Measurements from ENCODE around the gene ADGRL4.

Gene ADGRL4

DNA sequence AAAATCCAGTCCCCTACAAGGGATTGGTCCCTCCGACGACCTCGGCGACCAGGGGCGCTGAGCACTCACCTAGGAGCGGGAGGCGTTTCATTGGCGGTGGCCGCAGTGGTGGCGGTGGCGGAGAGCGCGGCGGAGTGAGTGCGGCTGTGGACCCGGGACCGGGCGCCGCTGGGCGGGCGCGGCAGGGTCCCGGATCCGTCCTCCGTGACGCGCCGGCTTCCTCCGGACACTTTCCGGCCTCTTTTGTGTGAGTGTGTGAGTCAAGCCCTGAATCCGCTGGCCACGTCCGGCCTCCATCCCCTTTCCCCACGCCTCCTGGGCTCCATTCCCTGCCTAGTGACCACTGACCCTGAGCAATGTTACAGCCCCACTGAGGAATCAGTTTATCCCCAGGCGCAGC is at the start of gene ADGRL4:
Gene ADGRL4, minus strand, starts transcription at position 167 of the 400 bp plus-strand sequence. Its CDS starts 76 bp downstream, at position 91.
- H3K4me3 ChIP-seq (replicated peaks; ENCODE audit: low read depth, low read length): peak within 1 kb of the TSS; percentile 21
- DNase-seq (ENCODE audit: extremely low read depth, low read depth): no peak
- TF ChIP-seq, protein P1, sequence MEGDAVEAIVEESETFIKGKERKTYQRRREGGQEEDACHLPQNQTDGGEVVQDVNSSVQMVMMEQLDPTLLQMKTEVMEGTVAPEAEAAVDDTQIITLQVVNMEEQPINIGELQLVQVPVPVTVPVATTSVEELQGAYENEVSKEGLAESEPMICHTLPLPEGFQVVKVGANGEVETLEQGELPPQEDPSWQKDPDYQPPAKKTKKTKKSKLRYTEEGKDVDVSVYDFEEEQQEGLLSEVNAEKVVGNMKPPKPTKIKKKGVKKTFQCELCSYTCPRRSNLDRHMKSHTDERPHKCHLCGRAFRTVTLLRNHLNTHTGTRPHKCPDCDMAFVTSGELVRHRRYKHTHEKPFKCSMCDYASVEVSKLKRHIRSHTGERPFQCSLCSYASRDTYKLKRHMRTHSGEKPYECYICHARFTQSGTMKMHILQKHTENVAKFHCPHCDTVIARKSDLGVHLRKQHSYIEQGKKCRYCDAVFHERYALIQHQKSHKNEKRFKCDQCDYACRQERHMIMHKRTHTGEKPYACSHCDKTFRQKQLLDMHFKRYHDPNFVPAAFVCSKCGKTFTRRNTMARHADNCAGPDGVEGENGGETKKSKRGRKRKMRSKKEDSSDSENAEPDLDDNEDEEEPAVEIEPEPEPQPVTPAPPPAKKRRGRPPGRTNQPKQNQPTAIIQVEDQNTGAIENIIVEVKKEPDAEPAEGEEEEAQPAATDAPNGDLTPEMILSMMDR (IDR thresholded peaks at IDR 0.05; ENCODE audit: low read depth, low read length, missing control alignments): no peak

DNA sequence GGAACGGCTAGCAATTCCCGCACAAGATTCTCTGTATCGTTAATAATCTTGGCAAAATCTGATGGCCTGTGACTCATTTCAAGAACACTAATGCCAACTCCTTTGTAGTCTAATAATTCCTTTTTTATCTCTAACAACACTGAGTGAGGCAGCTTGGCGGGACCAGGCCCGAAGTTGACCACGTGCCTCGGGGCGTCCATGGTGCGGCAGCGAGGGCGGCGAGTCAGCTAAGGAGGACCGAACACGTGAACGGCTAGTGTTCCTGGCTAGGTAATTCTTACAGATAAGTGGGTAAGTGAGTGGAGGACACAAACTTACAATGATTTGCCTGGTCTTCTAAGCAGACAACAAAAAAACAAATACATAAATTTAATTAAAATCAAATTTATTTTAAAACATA is 49.3 kb upstream of the ADGRL4 start:
- no peak for DNase-seq (ENCODE audit: extremely low read depth, low read depth)
- no peak overlapping the region for H3K4me3 ChIP-seq (replicated peaks; ENCODE audit: low read depth, low read length)
- TF ChIP-seq, protein P1 (IDR thresholded peaks at IDR 0.05; ENCODE audit: low read depth, low read length, missing control alignments): no peak

DNA sequence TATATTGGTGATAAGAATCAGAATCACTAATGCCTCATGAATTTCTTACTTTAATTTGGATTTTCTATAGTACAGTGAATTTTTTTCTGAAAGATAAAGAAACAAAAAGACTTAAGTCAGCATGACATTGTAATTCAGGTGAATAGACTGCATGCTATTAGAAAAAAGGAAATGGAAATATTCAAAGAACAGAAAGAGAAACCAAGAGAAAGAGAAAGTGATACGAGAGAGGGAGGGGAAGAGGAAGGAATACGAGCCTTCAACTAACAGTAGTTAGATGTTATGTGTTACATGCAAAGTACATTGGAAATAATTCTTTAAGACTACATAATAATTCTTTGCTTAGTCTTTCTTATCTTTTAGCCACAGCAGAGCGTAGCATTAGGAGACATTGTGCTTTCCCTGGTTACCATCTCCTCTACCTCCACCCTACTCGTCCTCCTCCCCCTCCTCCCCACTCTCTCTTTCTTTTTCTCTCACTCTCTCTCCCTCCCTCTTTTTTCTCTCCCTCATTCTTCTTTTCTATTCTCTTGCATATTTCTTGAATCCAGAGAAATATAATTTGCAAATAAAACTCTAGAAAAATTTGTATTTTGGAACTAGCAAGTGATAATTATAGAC is 46.4 kb upstream of the ADGRL4 start:
- TF ChIP-seq, protein P1 (IDR thresholded peaks at IDR 0.05; ENCODE audit: low read depth, low read length, missing control alignments): no peak
- no peak for DNase-seq (ENCODE audit: extremely low read depth, low read depth)
- H3K4me3 ChIP-seq (replicated peaks; ENCODE audit: low read depth, low read length): no peak overlapping the region

DNA sequence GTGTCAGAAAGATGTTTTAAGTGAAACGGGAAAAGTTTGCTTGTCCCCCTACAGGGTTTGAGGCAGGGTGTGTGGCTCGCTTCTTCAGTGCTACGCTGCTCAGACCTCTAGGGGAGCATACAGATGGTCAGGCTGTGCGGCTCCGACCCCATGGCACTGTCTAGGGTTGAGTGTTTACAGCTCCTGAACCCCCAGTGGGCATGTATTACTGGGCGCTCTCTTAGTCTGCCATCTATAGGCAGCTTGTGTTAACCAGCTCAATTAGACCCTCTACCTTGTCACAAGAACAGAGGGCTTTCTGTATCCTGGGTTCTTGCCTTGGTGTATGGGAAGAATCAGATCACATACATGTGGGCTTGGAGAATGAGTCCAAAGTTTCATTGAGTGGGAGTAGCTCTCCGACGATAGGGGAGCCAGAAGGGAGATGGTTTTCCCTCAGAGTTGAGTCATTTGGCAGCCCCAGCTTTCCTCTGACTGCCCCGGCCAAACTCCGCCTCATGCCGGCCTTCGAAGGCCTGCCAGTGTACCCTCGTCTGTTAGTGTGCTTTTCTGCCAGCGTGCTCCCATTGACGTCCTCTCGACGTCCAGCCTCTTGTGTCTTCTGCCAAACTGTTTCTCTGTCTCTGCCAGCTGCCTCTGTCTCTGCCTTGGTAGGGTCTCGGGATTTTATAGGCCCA is 38.6 kb upstream of the ADGRL4 start:
- H3K4me3 ChIP-seq (replicated peaks; ENCODE audit: low read depth, low read length): no peak overlapping the region
- TF ChIP-seq, protein P1 (IDR thresholded peaks at IDR 0.05; ENCODE audit: low read depth, low read length, missing control alignments): no peak
- DNase-seq (ENCODE audit: extremely low read depth, low read depth): no peak

DNA sequence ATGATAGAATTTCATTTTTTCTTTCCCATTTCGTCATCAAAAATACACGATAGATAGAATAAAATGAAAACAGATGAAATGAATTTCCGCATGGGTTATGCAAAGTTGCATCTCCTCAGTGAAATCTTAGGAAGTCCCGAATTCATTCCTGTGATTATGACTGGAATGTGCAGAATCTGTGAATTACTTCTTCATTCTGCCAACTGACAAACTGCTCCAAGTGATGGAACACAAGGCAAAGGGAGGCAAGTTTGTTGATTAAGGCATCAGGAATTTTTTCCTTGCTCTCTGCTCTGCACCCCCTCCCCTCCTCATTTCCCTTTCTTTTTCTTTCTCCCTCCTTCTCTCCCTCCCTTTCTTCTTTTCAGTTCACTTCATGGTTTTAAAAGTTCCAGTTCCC is 37.0 kb upstream of the ADGRL4 start:
- no peak for DNase-seq (ENCODE audit: extremely low read depth, low read depth)
- H3K4me3 ChIP-seq (replicated peaks; ENCODE audit: low read depth, low read length): no peak overlapping the region
- TF ChIP-seq, protein P1 (IDR thresholded peaks at IDR 0.05; ENCODE audit: low read depth, low read length, missing control alignments): no peak

DNA sequence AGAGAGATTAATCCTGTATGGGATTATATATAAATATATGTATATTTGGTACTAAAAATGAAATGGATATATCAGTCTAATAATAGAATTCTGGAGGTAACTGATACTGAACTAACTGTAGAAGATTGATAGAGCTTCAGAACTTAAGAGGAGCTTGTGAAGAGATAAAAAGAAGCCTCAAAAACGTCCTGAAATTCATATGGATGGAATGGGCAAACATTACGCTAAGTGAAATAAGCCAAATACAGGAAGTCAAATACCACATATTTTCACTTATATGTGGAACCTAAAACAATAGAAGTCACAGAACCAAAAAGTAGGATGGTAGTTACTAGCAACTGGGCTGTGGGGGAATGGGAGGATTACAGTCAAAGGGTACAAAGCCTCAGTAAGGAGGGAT is 36.0 kb upstream of the ADGRL4 start:
- TF ChIP-seq, protein P1 (IDR thresholded peaks at IDR 0.05; ENCODE audit: low read depth, low read length, missing control alignments): no peak
- H3K4me3 ChIP-seq (replicated peaks; ENCODE audit: low read depth, low read length): no peak overlapping the region
- DNase-seq (ENCODE audit: extremely low read depth, low read depth): no peak
